ENCODE measurements around the gene KIF2B.

GRCh38 chr17:53780320-53780719 lies 42.4 kb upstream of the KIF2B start:
- no peak for TF ChIP-seq TAF1 (IDR thresholded peaks at IDR 0.05; ENCODE audit: borderline replicate concordance, low read depth, low read length)
- no peak for TF ChIP-seq POLR2A (IDR thresholded peaks at IDR 0.05; ENCODE audit: low read depth, low read length)
- TF ChIP-seq POLR2AphosphoS5 (IDR thresholded peaks at IDR 0.05; ENCODE audit: low read depth, low read length) = no peak
